Heart left ventricle (tissue), 13 donors: ENCODE results near the gene CEACAM16.

Experiments used
- POLR2A ChIP-seq, 2 donors: fragments of 450-650 bp; IDR thresholded peaks; one replicate each; pipeline ENCODE4 v1.6.1; 2017; ENCODE audit warnings: antibody characterized with exemption in 2 of 2, mild to moderate bottlenecking in 2 of 2, moderate library complexity in 2 of 2
- TF ChIP-seq, protein P1 (sequence below), 12 donors: fragments of 200-600 bp; sonication (generic) in 4 of 12; IDR thresholded peaks; one replicate each; pipeline versions ENCODE4 v1.5.0 to v1.8.0; 2018 to 2022; ENCODE audit warnings: antibody characterized with exemption in 12 of 12, mild to moderate bottlenecking in 5 of 12
- donor health status: ischemic (EF 13 %, LVEDD 7.1; RV severe dilation, severe dysfunction).
- donor health status: DM: no; HTN: yes; CAD: no.
- donor health status: DM: no; HTN: no; CAD: no.
- donor health status: ischemic (EF 25% LVEDD 6.9; RV normal size, moderate dysfunction).
- donor health status: ischemic (EF 25% LVEDD 5.7; RV mildly dilated, moderate dysfunction).
- donor health status: ischemic (EF 35%, LVEDD 5.7; RV mildly dilated, moderate dysfunction).
- donor health status: nonischemic (EF 11% LVEDD 7.7; RV severe dilation, severe dysfunction).
- donor health status: DM: yes; HTN: yes; CAD: no.
- donor health status: PGD.
- donor health status: ischemic (EF 29% LVEDD 5.4; RV normal size, mild dysfunction).
- donor health status: nonischemic (EF 23%, LVEDD 6.1; RV moderate dilation, normal function).

DNA sequence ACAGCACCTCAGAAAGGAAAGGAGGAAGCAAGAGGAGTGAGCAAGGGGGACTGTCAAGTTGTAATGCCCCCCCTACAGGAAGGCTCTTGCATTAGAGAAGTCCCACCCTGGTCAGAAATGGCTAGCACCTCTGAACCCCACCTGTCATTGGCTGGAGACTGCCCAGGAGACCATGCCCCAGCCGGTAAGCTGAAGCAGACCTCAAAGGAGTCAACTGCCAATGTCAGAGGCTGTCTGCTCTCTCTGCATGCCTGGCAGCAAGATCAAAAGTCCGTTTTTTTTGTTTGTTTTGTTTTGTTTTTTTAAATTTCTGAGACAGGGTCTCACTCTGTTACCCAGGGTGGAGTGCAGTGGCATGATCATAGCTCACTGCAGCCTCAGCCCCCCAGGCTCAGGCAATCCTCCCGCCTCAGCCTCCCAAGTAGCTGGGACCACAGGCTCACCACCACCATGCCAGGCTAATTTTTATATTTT lies 41.4 kb downstream of the CEACAM16 start:
- TF ChIP-seq, protein P1, sequence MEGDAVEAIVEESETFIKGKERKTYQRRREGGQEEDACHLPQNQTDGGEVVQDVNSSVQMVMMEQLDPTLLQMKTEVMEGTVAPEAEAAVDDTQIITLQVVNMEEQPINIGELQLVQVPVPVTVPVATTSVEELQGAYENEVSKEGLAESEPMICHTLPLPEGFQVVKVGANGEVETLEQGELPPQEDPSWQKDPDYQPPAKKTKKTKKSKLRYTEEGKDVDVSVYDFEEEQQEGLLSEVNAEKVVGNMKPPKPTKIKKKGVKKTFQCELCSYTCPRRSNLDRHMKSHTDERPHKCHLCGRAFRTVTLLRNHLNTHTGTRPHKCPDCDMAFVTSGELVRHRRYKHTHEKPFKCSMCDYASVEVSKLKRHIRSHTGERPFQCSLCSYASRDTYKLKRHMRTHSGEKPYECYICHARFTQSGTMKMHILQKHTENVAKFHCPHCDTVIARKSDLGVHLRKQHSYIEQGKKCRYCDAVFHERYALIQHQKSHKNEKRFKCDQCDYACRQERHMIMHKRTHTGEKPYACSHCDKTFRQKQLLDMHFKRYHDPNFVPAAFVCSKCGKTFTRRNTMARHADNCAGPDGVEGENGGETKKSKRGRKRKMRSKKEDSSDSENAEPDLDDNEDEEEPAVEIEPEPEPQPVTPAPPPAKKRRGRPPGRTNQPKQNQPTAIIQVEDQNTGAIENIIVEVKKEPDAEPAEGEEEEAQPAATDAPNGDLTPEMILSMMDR (IDR thresholded peaks at IDR 0.05): no peak
- no peak for TF ChIP-seq POLR2A (IDR thresholded peaks at IDR 0.05)
